ENCODE results near the gene TRIP10. TPM values are rescaled to one million over a fixed set of nuclear protein-coding genes. Genes with fewer than 3 reads are reported as not detected.

TRIP10 gene
- total and polyA plus RNA-seq, 2 of the 13 experiments (the other 11 are each of a cell fraction or from before 2014, with no cell fraction given) = 32.5 to 33.2 TPM

DNA sequence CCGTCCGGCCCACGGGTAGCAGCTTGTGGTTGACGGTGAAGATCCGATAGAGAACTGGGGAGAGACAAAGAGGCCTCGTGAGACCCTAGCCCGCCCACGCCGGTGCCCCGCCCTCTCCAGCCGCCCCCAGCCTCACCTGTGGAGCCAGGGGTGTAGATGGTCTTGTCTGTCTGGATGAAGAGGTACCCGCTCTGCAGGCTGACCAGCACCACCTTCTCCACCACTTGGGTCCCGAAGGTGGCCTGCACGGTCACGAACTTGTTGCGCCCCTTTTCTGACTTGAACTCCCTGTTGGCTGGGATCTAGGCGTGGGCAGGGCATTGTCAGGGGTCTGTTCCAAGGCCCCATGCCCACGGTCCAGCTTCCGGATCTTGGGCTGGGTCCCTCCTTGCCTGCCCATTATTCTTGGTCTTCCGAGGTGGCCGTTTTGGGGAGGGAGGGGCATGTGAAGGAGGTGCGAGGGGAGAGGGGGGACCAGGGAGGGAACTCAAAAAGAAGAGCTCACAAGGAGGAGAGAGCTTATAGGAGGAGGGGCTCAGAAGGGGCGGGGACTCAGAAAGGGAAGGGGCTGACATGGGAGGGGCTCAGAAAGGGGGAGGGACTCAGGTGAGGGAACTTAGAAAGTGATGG lies 21.3 kb upstream of the TRIP10 start:
- no TSS peak for BruUV-seq (replicated peaks)
- Histone ChIP-seq H3K4me3 (replicated peaks in 1 of 3; ENCODE audit: insufficient read depth in 1 of 3, low read depth in 2 of 3, low read length in 3 of 3) (peak overlapping the region in 2 of 3 experiments; percentile 19 to 29; a peak in 2 of 6 replicates), H3K27ac (ENCODE audit: extremely low read length, insufficient read depth, low read length) (no peak overlapping the region), H3K9me3 (ENCODE audit: low read length) (no peaks in the 10 kb centered on the region), H3K4me1 (ENCODE audit: insufficient read depth, low read length) (peaks cover 53% of the 10 kb centered on the region), H3K9ac (ENCODE audit: insufficient read depth, low read depth, low read length) (no peak overlapping the region), H3K4me2 (ENCODE audit: low read depth, low read length) (peak overlapping the region; percentile 52), H2AFZ (ENCODE audit: low read length) (no peak overlapping the region), H4K20me1 (ENCODE audit: insufficient read depth, low read length) (peaks cover 60% of the 10 kb centered on the region), H3K27me3 (ENCODE audit: control insufficient read depth in 1 of 2, insufficient read depth in 2 of 2, low read length in 2 of 2) (peaks cover 0 to 7% of the 10 kb centered on the region in 2 experiments; a peak in 1 of 5 replicates), H3K79me2 (ENCODE audit: insufficient read depth, low read length) (peaks cover 23% of the 10 kb centered on the region), H3K36me3 (replicated peaks in 1 of 2; ENCODE audit: control insufficient read depth in 1 of 2, insufficient read depth in 2 of 2, low read length in 2 of 2) (peaks cover 18 to 31% of the 10 kb centered on the region in 2 experiments)
- 88% methylated on average over 18 of the region's 23 CpGs for WGBS (ENCODE audit: low lambda C conversion rate)
- ATAC-seq = no peak
- ChIA-PET POLR2A (interaction anchor here (0.9 to 5.3 kb wide), 5 partner anchors 12 to 35 kb away, joined by 3 to 187 read pairs (median 5); partner anchors contain the start of gene GPR108), CTCF (ENCODE audit: low intra/inter-chr PET ratio, low total read pairs) (no interaction called here)
- DNase-seq (ENCODE audit: low spot score) = no peak
- in situ Hi-C loops (cut with HindIII; ENCODE audit: extremely low pct_ligation_motif_present, low pct_unique_long_range_greater_than_20kb) = no loop called here
- no peak for FAIRE-seq
- intact Hi-C loops (cut with micrococcal nuclease; ENCODE audit: unreplicated experiment) = loop anchor here (2.0 kb wide), 1 partner anchor 145 kb away; no protein-coding TSS in a partner anchor
- peak; percentile 77 for TF ChIP-seq RBFOX2 (IDR thresholded peaks at IDR 0.05; ENCODE audit: low read depth, low read length)
- peak; percentile 88 for TF ChIP-seq CCAR2 (optimal IDR thresholded peaks at IDR 0.05; ENCODE audit: low read depth, low read length)
- no peak for TF ChIP-seq ZNF792 (CRISPR knock-in tag; IDR thresholded peaks at IDR 0.05)
- TF ChIP-seq ZNF350 (CRISPR knock-in tag; IDR thresholded peaks at IDR 0.05; ENCODE audit: borderline replicate concordance, low read depth) = no peak
- no peak for TF ChIP-seq ZNF563 (CRISPR knock-in tag; IDR thresholded peaks at IDR 0.05)
- TF ChIP-seq, protein P1, sequence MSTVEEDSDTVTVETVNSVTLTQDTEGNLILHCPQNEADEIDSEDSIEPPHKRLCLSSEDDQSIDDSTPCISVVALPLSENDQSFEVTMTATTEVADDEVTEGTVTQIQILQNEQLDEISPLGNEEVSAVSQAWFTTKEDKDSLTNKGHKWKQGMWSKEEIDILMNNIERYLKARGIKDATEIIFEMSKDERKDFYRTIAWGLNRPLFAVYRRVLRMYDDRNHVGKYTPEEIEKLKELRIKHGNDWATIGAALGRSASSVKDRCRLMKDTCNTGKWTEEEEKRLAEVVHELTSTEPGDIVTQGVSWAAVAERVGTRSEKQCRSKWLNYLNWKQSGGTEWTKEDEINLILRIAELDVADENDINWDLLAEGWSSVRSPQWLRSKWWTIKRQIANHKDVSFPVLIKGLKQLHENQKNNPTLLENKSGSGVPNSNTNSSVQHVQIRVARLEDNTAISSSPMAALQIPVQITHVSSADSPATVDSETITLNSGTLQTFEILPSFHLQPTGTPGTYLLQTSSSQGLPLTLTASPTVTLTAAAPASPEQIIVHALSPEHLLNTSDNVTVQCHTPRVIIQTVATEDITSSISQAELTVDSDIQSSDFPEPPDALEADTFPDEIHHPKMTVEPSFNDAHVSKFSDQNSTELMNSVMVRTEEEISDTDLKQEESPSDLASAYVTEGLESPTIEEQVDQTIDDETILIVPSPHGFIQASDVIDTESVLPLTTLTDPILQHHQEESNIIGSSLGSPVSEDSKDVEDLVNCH (CRISPR knock-in tag; IDR thresholded peaks at IDR 0.05) = no peak
- TF ChIP-seq ZFP90 (CRISPR knock-in tag; IDR thresholded peaks at IDR 0.05; ENCODE audit: borderline replicate concordance) = 0 out of 2 replicates have a peak, but pooled peaks have one; percentile 7
- TF ChIP-seq ZNF724P (CRISPR knock-in tag; IDR thresholded peaks at IDR 0.05; ENCODE audit: borderline replicate concordance) = no peak
- no peak for TF ChIP-seq HHEX (CRISPR knock-in tag; IDR thresholded peaks at IDR 0.05)
- no peak for TF ChIP-seq CBFB (CRISPR knock-in tag; IDR thresholded peaks at IDR 0.05)
- TF ChIP-seq, protein P2, sequence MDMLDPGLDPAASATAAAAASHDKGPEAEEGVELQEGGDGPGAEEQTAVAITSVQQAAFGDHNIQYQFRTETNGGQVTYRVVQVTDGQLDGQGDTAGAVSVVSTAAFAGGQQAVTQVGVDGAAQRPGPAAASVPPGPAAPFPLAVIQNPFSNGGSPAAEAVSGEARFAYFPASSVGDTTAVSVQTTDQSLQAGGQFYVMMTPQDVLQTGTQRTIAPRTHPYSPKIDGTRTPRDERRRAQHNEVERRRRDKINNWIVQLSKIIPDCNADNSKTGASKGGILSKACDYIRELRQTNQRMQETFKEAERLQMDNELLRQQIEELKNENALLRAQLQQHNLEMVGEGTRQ (IDR thresholded peaks at IDR 0.05; ENCODE audit: low read depth, low read length) = no peak
- TF ChIP-seq, protein P2 (CRISPR knock-in tag; IDR thresholded peaks at IDR 0.05; ENCODE audit: borderline replicate concordance) = no peak
- TF ChIP-seq GABPA (IDR thresholded peaks at IDR 0.05; ENCODE audit: low read depth, low read length) = no peak
- TF ChIP-seq GABPA (CRISPR knock-in tag; IDR thresholded peaks at IDR 0.05; ENCODE audit: low read depth) = no peak
- TF ChIP-seq PCBP2 (optimal IDR thresholded peaks at IDR 0.05; ENCODE audit: low read depth, low read length, poor library complexity, severe bottlenecking) = peak; percentile 93
- TF ChIP-seq POLR2G (IDR thresholded peaks at IDR 0.05; ENCODE audit: low read depth, low read length) = peak; percentile 45
- TF ChIP-seq PHF20 (CRISPR knock-in tag; IDR thresholded peaks at IDR 0.05) = no peak
- TF ChIP-seq AGO2 (optimal IDR thresholded peaks at IDR 0.05; ENCODE audit: low read depth, low read length) = peak; percentile 97
- TF ChIP-seq, protein P3, sequence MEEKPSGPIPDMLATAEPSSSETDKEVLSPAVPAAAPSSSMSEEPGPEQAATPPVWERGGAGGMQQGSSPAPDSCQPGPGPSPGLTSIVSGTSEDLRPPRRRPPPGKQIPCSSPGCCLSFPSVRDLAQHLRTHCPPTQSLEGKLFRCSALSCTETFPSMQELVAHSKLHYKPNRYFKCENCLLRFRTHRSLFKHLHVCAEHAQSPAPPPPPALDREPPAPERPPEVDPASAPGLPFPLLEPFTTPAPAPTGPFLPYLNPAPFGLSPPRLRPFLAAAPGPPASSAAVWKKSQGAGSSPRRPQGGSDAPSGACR (CRISPR knock-in tag; IDR thresholded peaks at IDR 0.05) = 0 out of 2 replicates have a peak, but pooled peaks have one; percentile 3

All from HepG2 (cell line).